T47D (cell line): ENCODE measurements around the gene GP1BB.
"Not testable (repeated sequence)": the region's sequence is repeated elsewhere in the genome, so short reads cannot be mapped to it uniquely, and the experiment has no call there.

ENCODE experiments used
- DNase-seq, 2 experiments: peaks; one replicate each; pipeline versions ENCODE4 v3.0.0 to v3.0.0-alpha.2; 2011 to 2012; ENCODE audit warnings: low read depth in 1 of 2, low spot score in 1 of 2
- JUND ChIP-seq: IDR thresholded peaks from 2 replicates; pipeline ENCODE4 v1.6.1; 2012; ENCODE audit warnings: low read depth
- in situ Hi-C: cut with HindIII; loops from 2 replicates; pipeline ENCODE4 v1.10.0; 2016; ENCODE audit warnings: low sequenced_read_pairs, low pct_unique_long_range_greater_than_20kb

Gene GP1BB

DNA sequence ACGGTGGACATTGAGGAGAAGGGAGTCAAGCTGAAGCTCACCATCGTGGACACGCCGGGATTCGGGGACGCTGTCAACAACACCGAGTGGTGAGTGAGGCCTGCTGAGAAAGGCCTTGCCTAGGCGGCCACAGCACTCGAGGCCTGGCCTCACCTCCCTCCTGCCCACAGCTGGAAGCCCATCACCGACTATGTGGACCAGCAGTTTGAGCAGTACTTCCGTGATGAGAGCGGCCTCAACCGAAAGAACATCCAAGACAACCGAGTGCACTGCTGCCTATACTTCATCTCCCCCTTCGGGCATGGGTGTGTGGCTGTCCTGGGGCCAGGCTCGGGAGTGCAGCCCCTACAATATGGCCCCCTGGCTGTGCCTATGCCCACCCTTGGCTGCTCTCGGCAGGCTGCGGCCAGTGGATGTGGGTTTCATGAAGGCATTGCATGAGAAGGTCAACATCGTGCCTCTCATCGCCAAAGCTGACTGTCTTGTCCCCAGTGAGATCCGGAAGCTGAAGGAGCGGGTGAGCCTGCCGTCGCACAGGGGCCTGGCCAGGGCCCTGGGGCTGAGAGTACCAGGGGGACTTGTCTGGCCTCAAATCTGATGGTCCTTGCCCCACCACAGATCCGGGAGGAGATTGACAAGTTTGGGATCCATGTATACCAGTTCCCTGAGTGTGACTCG is 3.0 kb upstream of the GP1BB start:
- no peak for DNase-seq
- TF ChIP-seq JUND = no peak
- in situ Hi-C loops = no loop called here

DNA sequence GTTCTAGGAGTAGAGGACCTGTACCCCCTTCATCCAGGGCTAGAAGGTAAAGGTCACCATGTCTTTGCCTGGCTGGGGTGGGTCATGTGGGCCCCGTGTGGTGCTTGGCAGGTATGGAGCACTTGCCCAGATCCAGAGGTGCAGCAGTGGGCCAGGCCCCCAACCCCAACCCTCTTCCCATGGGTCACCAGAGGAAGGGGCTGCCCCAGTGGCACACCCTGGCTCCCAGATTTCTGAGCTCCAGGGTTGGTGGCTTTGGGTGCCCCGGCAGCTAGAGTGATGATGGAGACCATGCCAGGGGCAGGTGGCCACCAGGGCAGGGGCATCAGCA is 2.4 kb upstream of the GP1BB start:
- DNase-seq = no peak
- in situ Hi-C loops = no loop called here
- TF ChIP-seq JUND = no peak

DNA sequence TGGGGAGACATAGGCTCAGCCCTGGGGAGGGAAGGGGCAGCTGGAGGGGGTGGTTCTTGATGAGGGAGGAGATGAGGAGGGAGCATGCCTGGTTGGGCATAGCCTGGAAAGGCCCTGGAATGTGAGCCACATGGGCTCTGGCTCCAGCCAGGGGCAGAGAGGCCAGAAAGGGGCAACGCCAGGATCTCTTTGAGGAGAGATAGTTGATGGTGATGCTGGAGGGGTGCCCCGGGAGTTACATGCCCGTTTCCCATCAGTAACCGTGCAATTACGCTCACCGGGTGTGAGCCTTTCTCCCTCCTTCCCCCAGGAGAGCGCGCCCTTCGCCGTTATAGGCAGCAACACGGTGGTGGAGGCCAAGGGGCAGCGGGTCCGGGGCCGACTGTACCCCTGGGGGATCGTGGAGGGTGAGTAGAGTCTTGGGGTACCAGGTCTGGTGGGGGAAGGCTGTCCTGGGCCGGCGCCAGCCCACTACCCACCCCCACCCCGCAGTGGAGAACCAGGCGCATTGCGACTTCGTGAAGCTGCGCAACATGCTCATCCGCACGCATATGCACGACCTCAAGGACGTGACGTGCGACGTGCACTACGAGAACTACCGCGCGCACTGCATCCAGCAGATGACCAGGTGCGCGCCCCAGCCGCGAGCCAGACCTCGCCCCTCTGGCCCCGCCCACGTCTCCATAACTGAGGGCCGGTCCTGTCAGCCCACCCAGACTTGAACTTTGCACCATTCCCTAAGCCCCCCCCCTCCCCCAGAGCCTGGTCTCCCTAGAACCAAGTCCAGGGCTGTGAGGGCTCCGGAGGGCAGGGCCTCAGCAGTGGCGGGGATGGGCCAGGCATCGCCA is 1.8 kb upstream of the GP1BB start:
- in situ Hi-C loops = no loop called here
- no peak for DNase-seq
- no peak for TF ChIP-seq JUND

DNA sequence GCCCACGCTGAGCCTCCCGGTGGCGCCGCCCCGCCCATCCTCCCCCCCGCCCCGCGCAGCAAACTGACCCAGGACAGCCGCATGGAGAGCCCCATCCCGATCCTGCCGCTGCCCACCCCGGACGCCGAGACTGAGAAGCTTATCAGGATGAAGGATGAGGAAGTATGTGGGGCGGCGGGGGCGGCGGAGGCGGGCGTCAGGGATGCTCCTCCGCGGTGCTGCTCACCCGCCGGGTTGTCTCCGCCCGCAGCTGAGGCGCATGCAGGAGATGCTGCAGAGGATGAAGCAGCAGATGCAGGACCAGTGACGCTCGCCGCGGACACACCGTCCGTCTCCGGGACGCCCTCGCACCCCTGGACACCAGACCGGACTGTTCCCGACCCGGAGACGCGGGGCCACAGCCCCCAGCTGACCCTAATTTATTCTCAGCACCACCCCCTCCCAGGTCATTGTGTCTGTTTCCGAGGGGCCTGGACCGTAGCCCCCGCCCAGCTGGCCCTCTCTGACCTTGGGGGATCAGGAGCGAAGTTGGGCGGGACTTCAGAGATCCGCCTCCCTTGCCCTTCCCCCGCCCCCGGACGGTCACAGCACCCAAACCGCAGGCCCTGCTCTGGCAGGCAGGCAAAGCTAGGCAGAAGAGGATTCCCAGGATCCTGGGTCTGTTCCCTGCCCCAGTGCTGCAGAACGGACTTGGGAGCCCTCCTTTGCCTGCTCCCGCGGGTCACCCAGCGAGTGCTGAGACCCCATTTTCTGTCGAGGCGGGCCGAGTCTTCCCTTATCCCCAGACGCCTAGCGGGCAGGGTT is 959 bp upstream of the GP1BB start:
- TF ChIP-seq JUND = no peak
- in situ Hi-C loops = no loop called here
- no peak for DNase-seq

DNA sequence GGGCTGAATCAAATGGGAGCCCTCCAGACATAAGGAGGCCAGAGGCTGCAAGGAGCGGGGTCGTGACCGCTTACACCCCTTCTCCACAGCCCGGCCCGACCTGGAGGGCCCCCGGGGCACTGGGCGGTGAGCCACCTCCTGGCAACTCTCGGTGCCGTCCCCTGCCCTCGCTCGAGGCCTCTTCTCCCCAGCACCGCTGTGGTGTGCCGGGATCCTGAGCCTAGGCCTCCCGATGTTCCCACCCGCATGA is 432 bp upstream of the GP1BB start:
- in situ Hi-C loops = no loop called here
- TF ChIP-seq JUND = no peak
- no peak for DNase-seq

DNA sequence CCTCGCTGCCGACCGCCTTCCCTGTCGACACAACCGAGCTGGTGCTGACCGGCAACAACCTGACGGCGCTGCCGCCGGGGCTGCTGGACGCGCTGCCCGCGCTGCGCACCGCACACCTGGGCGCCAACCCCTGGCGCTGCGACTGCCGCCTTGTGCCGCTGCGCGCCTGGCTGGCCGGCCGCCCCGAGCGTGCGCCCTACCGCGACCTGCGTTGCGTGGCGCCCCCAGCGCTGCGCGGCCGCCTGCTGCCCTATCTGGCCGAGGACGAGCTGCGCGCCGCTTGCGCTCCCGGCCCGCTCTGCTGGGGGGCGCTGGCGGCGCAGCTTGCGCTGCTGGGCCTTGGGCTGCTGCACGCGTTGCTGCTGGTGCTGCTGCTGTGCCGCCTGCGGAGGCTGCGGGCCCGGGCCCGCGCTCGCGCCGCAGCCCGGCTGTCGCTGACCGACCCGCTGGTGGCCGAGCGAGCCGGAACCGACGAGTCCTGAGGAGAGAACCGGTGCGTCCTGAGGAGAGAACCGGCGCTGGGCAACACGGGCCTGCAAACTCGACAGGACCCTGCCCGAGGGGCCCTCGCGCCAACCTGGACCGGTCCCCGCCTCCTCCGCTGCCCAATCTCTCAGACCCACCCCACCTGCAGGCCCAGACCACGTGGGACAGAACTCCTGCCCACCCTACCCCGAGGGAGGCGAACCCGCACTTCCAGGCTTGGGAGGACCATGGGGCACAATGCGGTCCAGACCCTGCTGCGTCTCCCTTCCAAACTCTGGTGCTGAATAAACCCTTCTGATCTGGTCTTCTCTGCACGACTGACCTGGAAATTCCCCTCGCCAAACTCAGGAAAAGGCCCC is 866 bp downstream of the GP1BB start:
- in situ Hi-C loops = no loop called here
- TF ChIP-seq JUND = no peak
- DNase-seq = no peak

DNA sequence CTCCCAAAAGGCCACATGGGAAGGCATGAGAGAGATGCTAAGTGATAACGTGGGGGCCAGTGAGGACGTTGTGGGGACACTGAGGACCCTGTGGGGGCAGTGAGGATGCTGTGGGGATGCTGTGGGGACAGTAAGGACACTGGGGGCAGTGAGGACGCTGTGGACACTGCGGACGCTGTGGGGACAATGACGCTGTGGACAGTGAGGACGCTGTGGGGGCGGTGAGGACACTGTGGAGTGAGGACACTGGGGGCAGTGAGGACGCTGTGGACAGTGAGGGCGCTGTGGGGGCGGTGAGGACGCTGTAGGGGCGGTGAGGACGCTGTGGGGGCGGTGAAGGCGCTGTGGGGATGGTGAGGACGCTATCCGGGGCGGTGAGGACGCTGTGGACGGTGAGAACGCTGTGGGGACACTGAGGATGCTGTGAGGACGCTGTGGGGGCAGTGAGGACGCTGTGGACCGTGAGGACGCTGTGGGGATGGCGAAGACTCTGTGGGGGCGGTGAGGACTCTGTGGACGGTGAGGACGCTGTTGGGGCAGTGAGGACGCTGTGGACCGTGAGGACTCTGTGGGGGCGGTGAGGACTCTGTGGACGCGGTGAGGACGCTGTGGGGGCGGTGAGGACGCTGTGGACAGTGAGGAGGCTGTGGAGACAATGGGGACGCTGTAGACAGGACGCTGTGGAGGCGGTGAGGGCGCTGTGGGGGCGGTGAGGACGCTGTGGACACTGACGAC is 1.8 kb downstream of the GP1BB start:
- in situ Hi-C loops = no loop called here
- no peak for DNase-seq
- no peak for TF ChIP-seq JUND

DNA sequence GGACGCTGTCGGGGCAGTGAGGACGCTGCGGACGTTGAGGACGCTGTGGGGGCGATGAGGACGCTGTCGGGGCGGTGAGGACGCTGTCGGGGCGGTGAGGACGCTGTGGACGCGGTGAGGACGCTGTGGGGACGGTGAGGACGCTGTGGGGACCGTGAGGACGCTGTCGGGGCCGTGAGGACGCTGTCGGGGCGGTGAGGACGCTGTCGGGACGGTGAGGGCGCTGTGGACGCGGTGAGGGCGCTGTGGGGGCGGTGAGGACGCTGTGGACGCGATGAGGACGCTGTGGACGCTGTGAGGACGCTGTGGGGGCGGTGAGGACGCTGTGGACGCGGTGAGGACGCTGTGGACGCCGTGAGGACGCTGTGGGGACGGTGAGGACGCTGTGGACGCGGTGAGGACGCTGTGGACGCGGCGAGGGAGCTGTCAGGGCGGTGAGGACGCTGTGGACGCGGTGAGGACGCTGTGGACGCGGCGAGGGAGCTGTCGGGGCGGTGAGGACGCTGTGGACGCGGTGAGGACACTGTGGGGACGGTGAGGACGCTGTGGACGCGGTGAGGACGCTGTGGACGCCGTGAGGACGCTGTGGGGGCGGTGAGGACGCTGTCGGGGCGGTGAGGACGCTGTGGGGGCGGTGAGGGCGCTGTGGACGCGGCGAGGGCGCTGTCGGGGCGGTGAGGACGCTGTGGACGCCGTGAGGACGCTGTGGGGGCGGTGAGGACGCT is 2.9 kb downstream of the GP1BB start:
- in situ Hi-C loops, DNase-seq: not testable (repeated sequence)

DNA sequence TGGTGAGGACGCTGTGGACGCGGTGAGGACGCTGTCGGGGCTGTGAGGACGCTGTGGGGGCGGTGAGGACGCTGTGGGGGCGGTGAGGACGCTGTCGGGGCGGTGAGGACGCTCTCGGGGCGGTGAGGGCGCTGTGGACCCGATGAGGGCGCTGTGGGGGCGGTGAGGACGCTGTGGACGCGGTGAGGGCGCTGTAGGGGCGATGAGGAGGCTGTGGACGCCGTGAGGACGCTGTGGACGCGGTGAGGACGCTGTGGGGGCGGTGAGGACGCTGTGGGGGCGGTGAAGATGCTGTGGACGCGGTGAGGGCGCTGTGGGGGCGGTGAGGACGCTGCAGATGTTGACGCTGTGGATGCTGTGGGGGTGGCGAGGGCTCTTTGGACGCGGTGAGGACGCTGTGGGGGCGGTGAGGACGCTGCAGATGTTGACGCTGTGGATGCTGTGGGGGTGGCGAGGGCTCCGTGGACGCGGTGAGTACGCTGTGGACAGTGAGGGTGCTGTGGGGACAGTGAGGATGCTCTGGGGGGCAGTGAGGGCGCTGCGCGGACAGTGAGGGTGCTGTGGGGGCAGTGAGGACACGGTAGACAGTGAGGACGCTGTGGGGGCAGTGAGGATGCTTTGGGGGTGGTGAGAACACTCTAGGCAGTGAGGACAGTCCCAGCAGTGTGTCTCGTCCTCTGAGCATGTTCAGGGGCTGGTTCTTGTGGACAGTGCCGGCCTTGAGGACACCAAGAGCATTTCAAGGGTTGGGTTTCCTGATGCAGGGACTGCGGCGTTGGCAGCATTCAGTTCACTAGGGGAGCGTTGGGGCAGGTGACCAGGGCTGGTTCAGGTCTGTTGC is 4.2 kb downstream of the GP1BB start:
- no peak for TF ChIP-seq JUND
- no peak for DNase-seq
- in situ Hi-C loops = no loop called here

DNA sequence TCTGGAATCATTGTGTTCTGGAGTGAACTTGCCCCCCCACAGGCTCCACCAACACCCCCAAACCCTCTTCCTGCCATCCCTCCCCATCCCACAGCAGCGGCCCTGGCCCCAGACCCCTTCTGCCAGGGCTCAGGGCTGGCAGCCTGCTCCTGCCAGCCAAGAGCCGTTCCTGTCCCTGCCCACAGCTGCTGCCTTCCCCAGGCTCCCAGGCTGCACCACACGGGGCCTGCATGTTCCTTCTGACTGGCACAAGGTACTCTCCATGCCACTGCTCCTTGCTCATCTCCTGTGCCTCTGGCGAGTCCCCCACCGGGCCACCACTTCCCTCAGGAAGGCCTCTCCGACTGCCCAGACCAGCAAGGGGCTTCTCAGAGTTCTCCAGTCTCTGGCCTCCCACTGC is 4.9 kb downstream of the GP1BB start:
- DNase-seq = no peak
- TF ChIP-seq JUND = no peak
- in situ Hi-C loops = no loop called here

DNA sequence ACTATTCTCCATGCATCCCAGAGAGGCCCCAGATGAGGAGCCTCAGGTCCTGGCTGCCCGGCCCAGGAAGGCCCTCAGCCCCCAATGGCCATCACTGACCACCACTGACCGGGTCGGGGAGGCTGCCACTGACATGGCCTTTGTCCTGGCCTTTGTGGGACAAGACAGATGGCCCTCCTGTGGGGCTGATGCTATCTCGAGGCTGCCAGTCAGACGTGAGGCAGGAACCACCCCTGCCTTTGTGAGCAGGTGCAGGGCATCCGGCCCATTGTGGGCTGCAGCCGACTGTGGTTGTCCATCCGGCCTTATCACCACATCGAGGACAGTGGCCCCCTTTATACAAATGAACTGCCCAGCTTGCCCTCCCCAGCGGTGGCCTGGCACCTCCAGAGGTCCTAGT is 5.5 kb downstream of the GP1BB start:
- in situ Hi-C loops = no loop called here
- no peak for DNase-seq
- TF ChIP-seq JUND = no peak
